Spleen (tissue), 11 donors: ENCODE measurements around the gene PTEN. TPM values are rescaled to one million over a fixed set of nuclear protein-coding genes. Genes with fewer than 3 reads are reported as not detected.

Experiments used
- DNase-seq: peaks from one replicate; pipeline ENCODE4 v3.0.0-alpha.2; 2020
- H3K27ac ChIP-seq, 8 donors: fragments of 200-600 bp; sonication (generic) in 7 of 8; 1 replicate in 4 of 8; 2 replicates in 4 of 8; pipeline versions ENCODE4 v1.5.0 to v1.8.0; 2016 to 2021; ENCODE audit warnings: inconsistent platforms in 4 of 8, mild to moderate bottlenecking in 4 of 8, moderate library complexity in 1 of 8
- H3K27me3 ChIP-seq, 7 donors: fragments of 200-600 bp; sonication (generic) in 6 of 7; replicated peaks in 1 of 7; 1 replicate in 4 of 7; 2 replicates in 3 of 7; pipeline versions ENCODE4 v1.5.0 to v1.8.0; 2016 to 2021; ENCODE audit warnings: inconsistent platforms in 3 of 7, mild to moderate bottlenecking in 1 of 7
- H3K36me3 ChIP-seq, 6 donors: fragments of 200-600 bp; sonication (generic) in 5 of 6; 1 replicate in 4 of 6; 2 replicates in 2 of 6; pipeline versions ENCODE4 v1.5.0 to v1.8.0; 2016 to 2021; ENCODE audit warnings: inconsistent platforms in 2 of 6
- H3K4me1 ChIP-seq, 6 donors: fragments of 200-600 bp; sonication (generic) in 5 of 6; 1 replicate in 3 of 6; 2 replicates in 3 of 6; pipeline versions ENCODE4 v1.5.0 to v1.8.0; 2016 to 2021; ENCODE audit warnings: inconsistent platforms in 3 of 6
- H3K4me3 ChIP-seq, 8 donors: fragments of 200-600 bp; sonication (generic) in 7 of 8; 1 replicate in 4 of 8; 2 replicates in 4 of 8; pipeline versions ENCODE4 v1.5.0 to v1.8.0; 2016 to 2021; ENCODE audit warnings: inconsistent platforms in 4 of 8, mild to moderate bottlenecking in 4 of 8, moderate library complexity in 2 of 8
- H3K9me3 ChIP-seq, 8 donors: fragments of 200-600 bp; sonication (generic) in 7 of 8; 1 replicate in 4 of 8; 2 replicates in 4 of 8; pipeline versions ENCODE4 v1.5.0 to v1.8.0; 2016 to 2021; ENCODE audit warnings: inconsistent platforms in 4 of 8
- CTCF ChIP-seq, 11 experiments: fragments of 200-600 bp in 7 of 11; fragments of 450-650 bp in 4 of 11; sonication (generic) in 4 of 11; IDR thresholded peaks in 8 of 11; conservative IDR thresholded peaks in 3 of 11; 1 replicate in 7 of 11; 2 replicates in 4 of 11; pipeline versions ENCODE4 v1.4.0 to v1.8.0; 2016 to 2021; ENCODE audit warnings: antibody characterized with exemption in 11 of 11, inconsistent platforms in 4 of 11, mild to moderate bottlenecking in 1 of 11
- POLR2A ChIP-seq, 3 donors: fragments of 450-650 bp; IDR thresholded peaks; one replicate each; pipeline ENCODE4 v1.5.1; 2017; ENCODE audit warnings: antibody characterized with exemption in 3 of 3, mild to moderate bottlenecking in 1 of 3
- POLR2AphosphoS5 ChIP-seq, 3 donors: sonication (generic); formaldehyde crosslinking; IDR thresholded peaks; one replicate each; pipeline ENCODE4 v1.5.1; 2017; ENCODE audit warnings: antibody characterized with exemption in 3 of 3
- WGBS, 5 donors: extraction: QIAGEN DNeasy Blood & Tissue Kit in 3 of 5; methylation state at CpG; one replicate each; pipeline versions ENCODE4 v1.1.5 to v1.1.7; 2013 to 2018; 5-methylcytosine and 5-hydroxymethylcytosine counted together
- intact Hi-C: fragments of 100-400 bp; cut with DNase I; formaldehyde crosslinking; loops from one replicate; pipeline ENCODE4 v1.15.0; 2023; ENCODE audit warnings: low total_unique reads
- polyA plus RNA-seq, 3 donors: library from polyadenylated mRNA; stranded (reverse); fragments of 200-250 nt; gene quantifications; one replicate each; pipeline ENCODE4 v1.2.1, GENCODE V29; 2013
- total RNA-seq, 7 donors: library from RNA; depleted of rRNA in 3 of 7; stranded (reverse); fragments of >200 nt in 3 of 7; fragmentation: NEBNext Ultra II Directional in 4 of 7; extraction: Animal tissue kit (Norgen Biotek cat#: 25700) in 4 of 7; gene quantifications; one replicate each; pipeline versions ENCODE4 v1.1.0 to v1.2.1, GENCODE V29; 2016 to 2021
- donor health status: healthy with polysubstance abuse.
- donor health status: DM: no; HTN: no; CAD: no; lungs with moderate emphysema.
- donor health status: DM: no; HTN: no; CAD: no.
- donor health status: Bipolar disorder and iron deficiency.
- donor health status: healthy.
- donor health status: DM: no; HTN: no; CAD: no.
- donor health status: DM: yes; HTN: yes; CAD: no.

Gene PTEN
- total and polyA plus RNA-seq, 10 donors: 38.1 to 300 (median 200) TPM

- intact Hi-C loops: loop anchor here (5.0 to 10.0 kb wide), 3 partner anchors 75 to 527 kb away; no protein-coding TSS in a partner anchor
- no peak for TF ChIP-seq POLR2AphosphoS5 (IDR thresholded peaks at IDR 0.05)
- TF ChIP-seq CTCF (IDR thresholded peaks at IDR 0.05 in 8 of 11, conservative IDR thresholded peaks at IDR 0.05 in 3 of 11): peak; percentile 23 to 82 (median 68)
- Histone ChIP-seq H3K9me3 (peaks cover 0 to 2% (median 0%) of the 10 kb centered on the region in 8 donors), H3K27me3 (no peaks in the 10 kb centered on the region), H3K4me1 (peaks cover 10 to 24% (median 21%) of the 10 kb centered on the region in 6 donors), H3K27ac (peak overlapping the region in 6 of 8 donors; percentile 98 to 100 (median 99)), H3K4me3 (peak overlapping the region in 1 of 8 donors; percentile 10), H3K36me3 (no peaks in the 10 kb centered on the region)
- 46 to 48% (median 47%) methylated on average over 3 of the region's 3 CpGs for WGBS, 5 donors
- no peak for DNase-seq
These were observed 3.1 kb upstream of the PTEN start for GRCh38 chr10:87860156-87860795.

GRCh38 chr10:87860816-87861403, 2.5 kb upstream of the PTEN start:
- peak overlapping the region; percentile 90 to 100 (median 99) for H3K27ac ChIP-seq
- peak overlapping the region in 3 of 8 donors; percentile 83 to 96 (median 92) for H3K4me3 ChIP-seq
- H3K36me3 ChIP-seq: no peaks in the 10 kb centered on the region
- peaks cover 10 to 30% (median 26%) of the 10 kb centered on the region in 6 donors for H3K4me1 ChIP-seq
- WGBS, 5 donors: 48 to 66% (median 61%) methylated on average over 4 of the region's 4 CpGs
- DNase-seq: no peak
- no peaks in the 10 kb centered on the region for H3K9me3 ChIP-seq
- TF ChIP-seq CTCF (IDR thresholded peaks at IDR 0.05 in 8 of 11, conservative IDR thresholded peaks at IDR 0.05 in 3 of 11): no peak
- no peak for TF ChIP-seq POLR2AphosphoS5 (IDR thresholded peaks at IDR 0.05)
- no peak for TF ChIP-seq POLR2A (IDR thresholded peaks at IDR 0.05)
- intact Hi-C loops: loop anchor here (5.0 to 10.0 kb wide), 3 partner anchors 74 to 526 kb away; no protein-coding TSS in a partner anchor
- H3K27me3 ChIP-seq: no peaks in the 10 kb centered on the region

GRCh38 chr10:87861566-87861952, 1.9 kb upstream of the PTEN start:
- H3K27me3 ChIP-seq: no peaks in the 10 kb centered on the region
- peaks cover 10 to 35% (median 33%) of the 10 kb centered on the region in 6 donors for H3K4me1 ChIP-seq
- intact Hi-C loops: loop anchor here (5.0 to 10.0 kb wide), 3 partner anchors 73 to 526 kb away; no protein-coding TSS in a partner anchor
- H3K9me3 ChIP-seq: no peaks in the 10 kb centered on the region
- H3K4me3 ChIP-seq: peak overlapping the region; percentile 83 to 96 (median 91)
- DNase-seq: peak; percentile 93
- TF ChIP-seq POLR2AphosphoS5 (IDR thresholded peaks at IDR 0.05) (no peak), POLR2A (IDR thresholded peaks at IDR 0.05) (no peak), CTCF (IDR thresholded peaks at IDR 0.05 in 8 of 11, conservative IDR thresholded peaks at IDR 0.05 in 3 of 11) (peak in 2 of 11 experiments; percentile 3 to 17)
- 5 to 13% (median 11%) methylated on average over 14 to 16 of the region's 16 CpGs for WGBS, 5 donors
- H3K27ac ChIP-seq: peak overlapping the region; percentile 90 to 100 (median 99)
- H3K36me3 ChIP-seq: no peaks in the 10 kb centered on the region
